CD4-positive, CD25-positive, alpha-beta regulatory T cell (primary cell): Measurements from ENCODE around the gene AGFG1. TPM values are rescaled to one million over a fixed set of nuclear protein-coding genes. Genes with fewer than 3 reads are reported as not detected.
A peak's percentile ranks its signal among the peaks of the same experiment; 100 is the strongest.

Experiments
- ATAC-seq, 2 donors: fragments of 150-1000 bp; cut with Tn5 transposase; one replicate each; pipeline ENCODE4 v1.10.0; 2021; ENCODE audit warnings: low read depth in 2 of 2, moderate number of reproducible peaks in 2 of 2, moderate library complexity in 1 of 2
- DNase-seq, 3 donors: peaks; one replicate each; pipeline versions ENCODE4 v3.0.0 to v3.0.0-alpha.2; 2012 to 2022; ENCODE audit warnings: mixed read lengths in 1 of 3
- H3K27ac ChIP-seq: one replicate; pipeline ENCODE4 v1.7.0; 2013; ENCODE audit warnings: mild to moderate bottlenecking, low read length; ENCODE audit not compliant: insufficient read depth, poor library complexity, severe bottlenecking
- H3K27me3 ChIP-seq: one replicate; pipeline ENCODE4 v1.7.0; 2013; ENCODE audit warnings: low read length; ENCODE audit not compliant: control insufficient read depth, insufficient read depth
- H3K36me3 ChIP-seq: one replicate; pipeline ENCODE4 v1.7.0; 2013; ENCODE audit warnings: mild to moderate bottlenecking, low read length, moderate library complexity; ENCODE audit not compliant: control insufficient read depth, insufficient read depth
- H3K4me1 ChIP-seq: 2 replicates; pipeline ENCODE4 v1.7.0; 2013; ENCODE audit warnings: mild to moderate bottlenecking, low read length; ENCODE audit not compliant: insufficient read depth, control insufficient read depth, poor library complexity, severe bottlenecking
- H3K4me3 ChIP-seq: one replicate; pipeline ENCODE4 v1.7.0; 2013; ENCODE audit warnings: low read depth, mild to moderate bottlenecking, low read length, moderate library complexity
- H3K9me3 ChIP-seq, 2 experiments: 1 replicate in 1 of 2; 2 replicates in 1 of 2; pipeline ENCODE4 v1.7.0; 2013; ENCODE audit warnings: low read length in 2 of 2, mild to moderate bottlenecking in 1 of 2, moderate library complexity in 1 of 2; ENCODE audit not compliant: control insufficient read depth in 2 of 2
- H3K27ac Mint-ChIP-seq, 3 donors: one replicate each; pipeline ENCODE4 v1.8.0; 2020 to 2022; ENCODE audit warnings: mild to moderate bottlenecking in 3 of 3, mixed read lengths in 3 of 3, moderate library complexity in 2 of 3
- H3K27me3 Mint-ChIP-seq: one replicate; pipeline ENCODE4 v1.8.0; 2022; ENCODE audit warnings: mild to moderate bottlenecking, mixed read lengths
- H3K36me3 Mint-ChIP-seq: one replicate; pipeline ENCODE4 v1.8.0; 2020; ENCODE audit warnings: mixed read lengths
- H3K4me1 Mint-ChIP-seq, 4 donors: one replicate each; pipeline ENCODE4 v1.8.0; 2020 to 2022; ENCODE audit warnings: mixed read lengths in 4 of 4, mild to moderate bottlenecking in 1 of 4
- H3K4me3 Mint-ChIP-seq, 4 donors: one replicate each; pipeline ENCODE4 v1.8.0; 2020 to 2022; ENCODE audit warnings: mild to moderate bottlenecking in 4 of 4, mixed read lengths in 4 of 4, moderate library complexity in 3 of 4
- H3K9me3 Mint-ChIP-seq, 7 donors: one replicate each; pipeline ENCODE4 v1.8.0; 2020 to 2022; ENCODE audit warnings: mixed read lengths in 7 of 7, mild to moderate bottlenecking in 3 of 7, moderate library complexity in 2 of 7
- polyA plus RNA-seq, 4 donors: library from polyadenylated mRNA; unstranded; fragments of 300-500 nt; fragmentation: Illumina TruSeq; gene quantifications; one replicate each; pipeline ENCODE4 v1.2.3, GENCODE V29; 2021
- total RNA-seq: library from RNA; stranded (reverse); gene quantifications from one replicate; pipeline ENCODE4 v1.2.3, GENCODE V29; 2022

Gene AGFG1
- total and polyA plus RNA-seq, 5 donors from 2014 or later: 14.9 to 64.0 (median 24.7) TPM

- no peaks in the 10 kb centered on the region for H3K36me3 Mint-ChIP-seq
- ATAC-seq: peak in 1 of 2 donors; percentile 10
- H3K36me3 ChIP-seq: no peaks in the 10 kb centered on the region
Measured at GRCh38 chr2:227462462-227462951, 9.4 kb upstream of the AGFG1 start.

DNA sequence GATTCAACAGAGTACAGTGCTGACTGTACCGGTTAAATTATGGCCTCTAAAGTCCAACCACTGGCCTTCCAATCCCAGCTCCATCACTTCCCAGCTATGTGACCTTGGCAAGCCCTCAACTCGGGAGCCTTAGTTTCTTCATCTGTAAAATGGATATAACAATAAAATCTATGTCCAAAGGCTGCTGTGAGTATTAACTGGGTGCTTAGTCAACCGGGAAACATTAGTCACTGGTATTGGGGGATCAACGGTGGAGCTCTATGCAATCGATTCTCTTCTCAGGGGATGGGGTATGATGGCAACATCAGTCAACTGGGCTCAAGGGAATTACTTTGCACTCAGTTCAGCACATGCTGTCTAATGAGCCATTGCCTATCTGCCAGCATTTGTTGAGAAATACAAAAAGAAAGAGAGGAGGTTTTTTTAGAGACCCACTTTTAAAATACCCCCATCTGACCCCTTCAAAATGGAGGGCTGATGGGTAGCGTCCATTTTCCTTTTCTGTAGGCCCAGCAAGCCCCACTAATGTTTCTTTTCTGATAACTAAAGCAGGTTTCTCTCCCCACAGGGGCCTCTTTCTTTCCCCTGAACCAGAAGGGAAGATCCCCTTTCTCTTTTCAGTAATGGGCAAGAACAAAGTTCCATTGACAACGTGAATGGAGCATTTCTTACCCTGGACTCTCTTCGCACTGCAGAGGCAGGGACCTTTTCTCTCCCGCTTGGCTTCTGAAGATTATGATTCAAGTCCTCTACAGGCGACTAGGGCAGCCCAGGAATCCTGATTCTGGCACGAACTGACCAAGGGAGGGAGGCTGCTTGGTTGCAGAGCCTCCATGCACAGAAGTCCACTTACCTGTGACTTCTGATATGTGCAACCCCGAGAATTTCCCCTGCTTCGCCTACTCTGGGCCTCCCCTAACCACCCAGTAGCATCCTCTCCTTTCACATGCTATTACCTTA lies 8.7 kb upstream of the AGFG1 start:
- Histone ChIP-seq H3K36me3 (no peaks in the 10 kb centered on the region), H3K27me3 (no peaks in the 10 kb centered on the region), H3K9me3 (no peaks in the 10 kb centered on the region), H3K4me1 (peaks cover 53% of the 10 kb centered on the region), H3K4me3 (peak overlapping the region; percentile 49), H3K27ac (no peak overlapping the region)
- Mint-ChIP-seq H3K9me3 (peaks cover 0 to 2% (median 0%) of the 10 kb centered on the region in 7 donors), H3K4me1 (peaks cover 34 to 72% (median 52%) of the 10 kb centered on the region in 4 donors), H3K27ac (peak overlapping the region; percentile 49 to 89 (median 79)), H3K27me3 (no peaks in the 10 kb centered on the region), H3K36me3 (no peaks in the 10 kb centered on the region), H3K4me3 (peak overlapping the region; percentile 16 to 70 (median 48))
- DNase-seq (no peak), ATAC-seq (no peak)

More at GRCh38 chr2:227462462-227462951, 9.4 kb upstream of the AGFG1 start:
- Mint-ChIP-seq H3K27ac (peak overlapping the region in 2 of 3 donors; percentile 34 to 63), H3K4me1 (peaks cover 34 to 72% (median 49%) of the 10 kb centered on the region in 4 donors), H3K9me3 (peaks cover 0 to 2% (median 0%) of the 10 kb centered on the region in 7 donors), H3K4me3 (peak overlapping the region in 2 of 4 donors; percentile 10 to 35), H3K27me3 (no peaks in the 10 kb centered on the region)
- Histone ChIP-seq H3K9me3 (no peaks in the 10 kb centered on the region), H3K27ac (no peak overlapping the region), H3K4me3 (peak overlapping the region; percentile 49), H3K27me3 (no peaks in the 10 kb centered on the region), H3K4me1 (peaks cover 53% of the 10 kb centered on the region)
- peak in 1 of 3 donors; percentile 42 for DNase-seq

DNA sequence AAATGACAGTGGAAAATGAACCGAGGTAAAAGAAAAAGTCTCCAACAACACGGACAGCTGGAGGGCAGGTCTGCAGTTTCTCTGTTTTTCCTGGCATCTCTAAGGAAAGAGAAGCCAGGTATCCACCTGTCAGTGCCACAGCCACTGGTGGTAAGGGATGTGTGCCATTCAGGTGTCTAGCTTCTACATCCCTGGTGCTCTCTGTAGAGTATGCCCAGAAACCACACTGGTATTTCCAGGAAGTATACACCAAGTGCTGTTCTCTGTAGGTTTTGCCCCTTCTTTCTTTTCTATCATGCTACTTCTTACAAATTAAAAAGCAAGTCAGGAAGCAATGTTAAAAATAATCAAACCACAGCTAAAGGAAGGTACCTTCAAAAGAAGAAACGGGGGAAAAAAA lies 7.6 kb upstream of the AGFG1 start:
- peak overlapping the region; percentile 56 for H3K27ac ChIP-seq
- Mint-ChIP-seq H3K27me3 (no peaks in the 10 kb centered on the region), H3K36me3 (no peaks in the 10 kb centered on the region), H3K9me3 (peaks cover 0 to 2% (median 0%) of the 10 kb centered on the region in 7 donors), H3K4me1 (peaks cover 34 to 66% (median 51%) of the 10 kb centered on the region in 4 donors), H3K4me3 (peak overlapping the region; percentile 0 to 70 (median 48)), H3K27ac (peak overlapping the region; percentile 49 to 89 (median 79))
- no peaks in the 10 kb centered on the region for H3K9me3 ChIP-seq
- peak overlapping the region; percentile 63 for H3K4me3 ChIP-seq
- peak; percentile 68 to 73 for ATAC-seq
- H3K4me1 ChIP-seq: peaks cover 53% of the 10 kb centered on the region
- H3K27me3 ChIP-seq: no peaks in the 10 kb centered on the region
- no peaks in the 10 kb centered on the region for H3K36me3 ChIP-seq
- peak in 2 of 3 donors; percentile 27 to 86 for DNase-seq

- H3K36me3 Mint-ChIP-seq: no peaks in the 10 kb centered on the region
- no peaks in the 10 kb centered on the region for H3K27me3 Mint-ChIP-seq
- peak overlapping the region; percentile 28 to 70 (median 66) for H3K4me3 Mint-ChIP-seq
- H3K4me1 Mint-ChIP-seq: peaks cover 34 to 64% (median 48%) of the 10 kb centered on the region in 4 donors
- no peaks in the 10 kb centered on the region for H3K36me3 ChIP-seq
- H3K27me3 ChIP-seq: no peaks in the 10 kb centered on the region
- H3K4me1 ChIP-seq: peaks cover 51% of the 10 kb centered on the region
- H3K9me3 Mint-ChIP-seq: peaks cover 0 to 2% (median 0%) of the 10 kb centered on the region in 7 donors
- ATAC-seq (no peak), DNase-seq (no peak)
- H3K27ac ChIP-seq: peak overlapping the region; percentile 56
- peak overlapping the region; percentile 70 to 97 (median 89) for H3K27ac Mint-ChIP-seq
- peak overlapping the region; percentile 63 for H3K4me3 ChIP-seq
- H3K9me3 ChIP-seq: no peaks in the 10 kb centered on the region
Measured at GRCh38 chr2:227464851-227465250, 7.1 kb upstream of the AGFG1 start.

- H3K4me3 ChIP-seq: no peak overlapping the region
- peaks cover 0 to 2% (median 0%) of the 10 kb centered on the region in 7 donors for H3K9me3 Mint-ChIP-seq
- peak overlapping the region in 1 of 4 donors; percentile 41 for H3K4me3 Mint-ChIP-seq
- no peaks in the 10 kb centered on the region for H3K9me3 ChIP-seq
- no peak for ATAC-seq
- H3K27ac Mint-ChIP-seq: peak overlapping the region; percentile 24 to 95 (median 55)
- no peaks in the 10 kb centered on the region for H3K36me3 ChIP-seq
- H3K4me1 Mint-ChIP-seq: peaks cover 19 to 57% (median 32%) of the 10 kb centered on the region in 4 donors
- no peak overlapping the region for H3K27ac ChIP-seq
- H3K36me3 Mint-ChIP-seq: no peaks in the 10 kb centered on the region
- no peaks in the 10 kb centered on the region for H3K27me3 ChIP-seq
- no peaks in the 10 kb centered on the region for H3K27me3 Mint-ChIP-seq
- H3K4me1 ChIP-seq: peaks cover 40% of the 10 kb centered on the region
- DNase-seq: no peak
Measured at GRCh38 chr2:227466887-227467600, 4.9 kb upstream of the AGFG1 start.

GRCh38 chr2:227471412-227471811 lies 544 bp upstream of the AGFG1 start:
- no peak overlapping the region for H3K27ac ChIP-seq
- H3K36me3 ChIP-seq: no peaks in the 10 kb centered on the region
- no peaks in the 10 kb centered on the region for H3K27me3 ChIP-seq
- H3K27ac Mint-ChIP-seq: peak overlapping the region in 2 of 3 donors; percentile 15 to 46
- H3K36me3 Mint-ChIP-seq: no peaks in the 10 kb centered on the region
- no peaks in the 10 kb centered on the region for H3K9me3 ChIP-seq
- peak overlapping the region; percentile 71 to 81 (median 78) for H3K4me3 Mint-ChIP-seq
- DNase-seq: no peak
- peaks cover 30 to 55% (median 37%) of the 10 kb centered on the region in 4 donors for H3K4me1 Mint-ChIP-seq
- H3K27me3 Mint-ChIP-seq: no peaks in the 10 kb centered on the region
- H3K9me3 Mint-ChIP-seq: peaks cover 0 to 2% (median 0%) of the 10 kb centered on the region in 7 donors
- H3K4me3 ChIP-seq: peak overlapping the region; percentile 52
- ATAC-seq: no peak
- peaks cover 22% of the 10 kb centered on the region for H3K4me1 ChIP-seq
